MCF 10A (cell line): ENCODE data around the gene CDC20B. TPM values are rescaled to one million over a fixed set of nuclear protein-coding genes. Genes with fewer than 3 reads are reported as not detected.
A peak's percentile ranks its signal among the peaks of the same experiment; 100 is the strongest.

Experiments used
- BruUV-seq: library from RNA; stranded (reverse); fragments of 400-500 nt; replicated peaks from 2 replicates; lab custom pipeline; 2021; lab: Mats Ljungman, UMichigan
- CTCF ChIA-PET: fragments of 300-600 bp; sonication (Branson Sonifier 250); formaldehyde crosslinking; extraction: SDS; loops from one replicate; lab custom pipeline; 2021; ENCODE audit warnings: antibody characterized with exemption, inconsistent platforms; lab: Yijun Ruan, JAX
- POLR2A ChIA-PET: fragments of 300-600, 350-650 bp; sonication (Branson Sonifier 250); formaldehyde crosslinking; extraction: SDS; loops from one replicate; lab custom pipeline; 2020; ENCODE audit warnings: antibody characterized with exemption, inconsistent platforms; lab: Yijun Ruan, JAX
- DNase-seq: peaks from one replicate; pipeline ENCODE4 v3.0.0-alpha.2; 2018; ENCODE audit not compliant: unreplicated experiment
- H3K27ac Mint-ChIP-seq: one replicate; pipeline ENCODE4 v1.8.0; 2022; ENCODE audit warnings: mild to moderate bottlenecking, low read depth, mixed read lengths; ENCODE audit not compliant: unreplicated experiment
- H3K27me3 Mint-ChIP-seq: one replicate; pipeline ENCODE4 v1.8.0; 2022; ENCODE audit warnings: mixed read lengths; ENCODE audit not compliant: insufficient read depth, unreplicated experiment
- H3K36me3 Mint-ChIP-seq: one replicate; pipeline ENCODE4 v1.8.0; 2022; ENCODE audit warnings: mild to moderate bottlenecking, moderate library complexity, mixed read lengths; ENCODE audit not compliant: insufficient read depth, unreplicated experiment
- H3K4me1 Mint-ChIP-seq: one replicate; pipeline ENCODE4 v1.8.0; 2022; ENCODE audit warnings: mixed read lengths; ENCODE audit not compliant: insufficient read depth, unreplicated experiment
- H3K4me3 Mint-ChIP-seq: one replicate; pipeline ENCODE4 v1.8.0; 2022; ENCODE audit warnings: mild to moderate bottlenecking, moderate library complexity, mixed read lengths; ENCODE audit not compliant: unreplicated experiment
- H3K9me3 Mint-ChIP-seq: one replicate; pipeline ENCODE4 v1.8.0; 2022; ENCODE audit warnings: mixed read lengths; ENCODE audit not compliant: unreplicated experiment
- intact Hi-C: fragments of 100-400 bp; cut with micrococcal nuclease; formaldehyde crosslinking; loops from 2 replicates; pipeline ENCODE4 v1.14.1; 2022
- total RNA-seq: library from RNA; stranded (reverse); gene quantifications from 2 replicates; pipeline ENCODE4 v1.2.3, GENCODE V29; 2022
- TF ChIP-seq, protein P1 (sequence below): fragments of 200-600 bp; IDR thresholded peaks from one replicate; pipeline ENCODE4 v1.8.0; 2022; ENCODE audit warnings: antibody characterized with exemption, mild to moderate bottlenecking; ENCODE audit not compliant: unreplicated experiment

CDC20B gene
- total RNA-seq, 1 experiment from 2014 or later, result not detected

DNA sequence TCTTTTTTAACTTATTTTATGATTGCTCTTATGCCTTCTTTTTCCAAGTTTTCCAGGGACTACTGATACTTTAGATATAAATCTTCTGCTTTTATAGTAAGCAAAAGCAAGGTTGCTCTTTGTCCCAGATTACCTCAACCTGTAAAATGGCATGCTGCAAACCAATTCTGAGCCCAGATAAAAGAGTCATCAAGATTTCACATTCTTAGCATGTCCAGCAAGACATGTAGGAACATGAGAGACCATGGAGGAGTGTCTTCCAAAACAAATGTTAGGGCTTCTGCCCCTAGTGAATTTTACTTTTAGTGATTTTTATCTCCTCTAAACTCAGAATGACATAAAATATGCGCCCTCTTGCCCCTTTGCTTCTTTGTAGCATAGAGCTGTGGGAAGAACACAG lies 7.0 kb upstream of the CDC20B start:
- ChIA-PET POLR2A (interaction anchor here (0.6 to 1.7 kb wide), 7 partner anchors 8 to 935 kb away, joined by 3 to 5 read pairs (median 3); partner anchors contain the start of genes DHX29 and MTREX), CTCF (interaction anchor here (1.6 kb wide), 1 partner anchor 53 kb away, joined by 4 read pairs; the partner anchor contains the start of gene CCNO)
- TF ChIP-seq, protein P1, sequence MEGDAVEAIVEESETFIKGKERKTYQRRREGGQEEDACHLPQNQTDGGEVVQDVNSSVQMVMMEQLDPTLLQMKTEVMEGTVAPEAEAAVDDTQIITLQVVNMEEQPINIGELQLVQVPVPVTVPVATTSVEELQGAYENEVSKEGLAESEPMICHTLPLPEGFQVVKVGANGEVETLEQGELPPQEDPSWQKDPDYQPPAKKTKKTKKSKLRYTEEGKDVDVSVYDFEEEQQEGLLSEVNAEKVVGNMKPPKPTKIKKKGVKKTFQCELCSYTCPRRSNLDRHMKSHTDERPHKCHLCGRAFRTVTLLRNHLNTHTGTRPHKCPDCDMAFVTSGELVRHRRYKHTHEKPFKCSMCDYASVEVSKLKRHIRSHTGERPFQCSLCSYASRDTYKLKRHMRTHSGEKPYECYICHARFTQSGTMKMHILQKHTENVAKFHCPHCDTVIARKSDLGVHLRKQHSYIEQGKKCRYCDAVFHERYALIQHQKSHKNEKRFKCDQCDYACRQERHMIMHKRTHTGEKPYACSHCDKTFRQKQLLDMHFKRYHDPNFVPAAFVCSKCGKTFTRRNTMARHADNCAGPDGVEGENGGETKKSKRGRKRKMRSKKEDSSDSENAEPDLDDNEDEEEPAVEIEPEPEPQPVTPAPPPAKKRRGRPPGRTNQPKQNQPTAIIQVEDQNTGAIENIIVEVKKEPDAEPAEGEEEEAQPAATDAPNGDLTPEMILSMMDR, result no peak
- DNase-seq, result no peak
- Mint-ChIP-seq H3K4me3 (no peak overlapping the region), H3K27me3 (peaks cover 4% of the 10 kb centered on the region), H3K9me3 (no peaks in the 10 kb centered on the region), H3K27ac (no peak overlapping the region), H3K4me1 (peaks cover 11% of the 10 kb centered on the region), H3K36me3 (no peaks in the 10 kb centered on the region)
- intact Hi-C loops, result no loop called here
- no TSS peak for BruUV-seq

DNA sequence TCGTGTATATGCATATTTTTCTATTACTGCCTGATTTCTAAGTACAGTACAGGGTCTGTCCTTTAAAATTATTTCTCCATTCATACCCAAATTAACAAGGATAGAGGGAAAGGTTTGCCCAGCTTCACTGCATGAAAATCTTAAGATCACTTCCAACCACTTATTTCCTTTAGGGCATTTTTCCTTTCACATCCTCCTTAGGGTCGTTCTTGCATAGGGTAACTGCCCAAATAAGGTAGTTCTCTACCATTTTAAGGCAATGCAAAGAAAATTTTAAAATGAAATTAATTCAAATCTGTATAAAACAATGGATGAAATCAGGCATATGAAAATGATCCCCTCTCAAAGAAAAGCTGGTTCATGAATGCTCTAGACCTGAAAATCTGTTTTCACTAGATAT lies 4.1 kb upstream of the CDC20B start:
- Mint-ChIP-seq H3K4me3 (peak overlapping the region; percentile 57), H3K9me3 (no peaks in the 10 kb centered on the region), H3K27me3 (no peaks in the 10 kb centered on the region), H3K4me1 (peaks cover 16% of the 10 kb centered on the region), H3K27ac (no peak overlapping the region), H3K36me3 (no peaks in the 10 kb centered on the region)
- POLR2A ChIA-PET, result interaction anchor here (0.9 to 4.7 kb wide), 3 partner anchors 17 to 131 kb away, joined by 4 to 40 read pairs (median 5); partner anchors contain the start of genes CCNO, DHX29, GPX8 and MTREX
- BruUV-seq, result no TSS peak
- TF ChIP-seq, protein P1, result no peak
- intact Hi-C loops, result loop anchor here (10.0 kb wide), 1 partner anchor 128 kb away; the partner anchor contains the start of genes DHX29 and MTREX
- CTCF ChIA-PET, result interaction anchor here (0.7 to 4.1 kb wide), 7 partner anchors 9 to 85 kb away, joined by 3 to 14 read pairs (median 3); partner anchors contain the start of gene GPX8
- DNase-seq, result no peak

- H3K4me3 Mint-ChIP-seq, result peak overlapping the region; percentile 57
- POLR2A ChIA-PET, result interaction anchor here (0.6 to 4.7 kb wide), 7 partner anchors 15 to 461 kb away, joined by 3 to 40 read pairs (median 4); partner anchors contain the start of genes CCNO, DHX29, GPX8 and MTREX
- H3K27ac Mint-ChIP-seq, result no peak overlapping the region
- intact Hi-C loops, result loop anchor here (10.0 kb wide), 1 partner anchor 129 kb away; the partner anchor contains the start of genes DHX29 and MTREX
- CTCF ChIA-PET, result interaction anchor here (0.6 to 4.1 kb wide), 13 partner anchors 10 to 651 kb away, joined by 3 to 14 read pairs (median 3); partner anchors contain the start of genes DHX29 and GPX8
- no peaks in the 10 kb centered on the region for H3K36me3 Mint-ChIP-seq
- BruUV-seq, result no TSS peak
- DNase-seq, result peak; percentile 66
- H3K27me3 Mint-ChIP-seq, result no peaks in the 10 kb centered on the region
- H3K4me1 Mint-ChIP-seq, result peaks cover 16% of the 10 kb centered on the region
- no peaks in the 10 kb centered on the region for H3K9me3 Mint-ChIP-seq
- TF ChIP-seq, protein P1, result peak; percentile 10
Observed at GRCh38 chr5:55176176-55176818, 3.3 kb upstream of the CDC20B start.

DNA sequence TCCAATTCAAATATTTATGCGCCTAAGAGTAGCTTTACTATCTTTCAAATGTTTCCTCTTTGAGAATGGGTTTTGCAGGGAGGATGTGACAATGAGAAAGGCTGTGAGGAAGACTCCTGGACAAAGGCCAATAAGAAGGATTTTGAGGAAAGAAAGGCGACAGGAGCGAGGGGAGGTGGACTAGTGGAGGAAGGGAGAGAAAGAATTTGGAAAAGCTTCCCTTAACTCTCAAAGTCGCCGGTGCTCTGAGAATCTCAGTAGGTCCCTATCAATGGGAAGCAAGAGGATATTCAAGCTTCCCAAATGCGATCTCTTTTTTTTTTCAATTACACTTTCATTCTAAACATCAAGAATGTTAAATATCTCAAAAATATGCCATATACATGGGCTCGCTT lies 2.8 kb upstream of the CDC20B start:
- intact Hi-C loops, result loop anchor here (10.0 kb wide), 1 partner anchor 129 kb away; the partner anchor contains the start of genes DHX29 and MTREX
- H3K27me3 Mint-ChIP-seq, result no peaks in the 10 kb centered on the region
- no peaks in the 10 kb centered on the region for H3K9me3 Mint-ChIP-seq
- peak overlapping the region; percentile 57 for H3K4me3 Mint-ChIP-seq
- POLR2A ChIA-PET, result interaction anchor here (0.6 to 4.7 kb wide), 5 partner anchors 14 to 461 kb away, joined by 3 to 40 read pairs (median 4); partner anchors contain the start of genes CCNO, DHX29 and MTREX
- no peaks in the 10 kb centered on the region for H3K36me3 Mint-ChIP-seq
- TF ChIP-seq, protein P1, result no peak
- CTCF ChIA-PET, result interaction anchor here (0.6 to 4.1 kb wide), 8 partner anchors 10 to 650 kb away, joined by 3 to 14 read pairs (median 4); no protein-coding TSS in a partner anchor
- no TSS peak for BruUV-seq
- H3K27ac Mint-ChIP-seq, result no peak overlapping the region
- DNase-seq, result no peak
- H3K4me1 Mint-ChIP-seq, result peaks cover 16% of the 10 kb centered on the region
